Epidermal melanocyte (primary cell): ENCODE measurements around the gene DOLK.

Source experiments
- DNase-seq: peaks from one replicate; pipeline ENCODE4 v3.0.0; 2011; ENCODE audit warnings: low spot score; ENCODE audit not compliant: insufficient read length

DOLK gene

GRCh38 chr9:128906741-128907140 lies 40.7 kb downstream of the DOLK start:
- no peak for DNase-seq

DNA sequence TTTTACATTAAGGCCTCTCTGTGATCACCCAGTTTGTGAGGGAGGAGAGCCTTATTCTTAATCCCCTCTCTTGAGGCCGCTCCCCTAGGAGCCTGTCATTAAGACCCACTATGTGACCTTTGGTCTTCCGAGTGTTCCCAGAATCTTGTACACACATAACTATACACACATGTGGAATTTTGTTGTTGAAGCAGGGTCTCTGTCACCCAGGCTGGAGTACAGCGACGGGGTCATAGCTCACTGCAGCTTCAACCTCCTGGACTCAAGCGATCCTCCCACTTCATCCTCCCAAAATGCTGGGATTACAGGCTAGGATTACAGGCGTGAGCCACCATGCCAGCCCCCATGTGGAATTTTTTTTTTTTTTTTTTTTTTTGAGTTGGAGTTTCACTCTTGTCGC lies 41.4 kb downstream of the DOLK start:
- DNase-seq: no peak

- no peak for DNase-seq
Measured at GRCh38 chr9:128903871-128904620, 43.4 kb downstream of the DOLK start.

DNA sequence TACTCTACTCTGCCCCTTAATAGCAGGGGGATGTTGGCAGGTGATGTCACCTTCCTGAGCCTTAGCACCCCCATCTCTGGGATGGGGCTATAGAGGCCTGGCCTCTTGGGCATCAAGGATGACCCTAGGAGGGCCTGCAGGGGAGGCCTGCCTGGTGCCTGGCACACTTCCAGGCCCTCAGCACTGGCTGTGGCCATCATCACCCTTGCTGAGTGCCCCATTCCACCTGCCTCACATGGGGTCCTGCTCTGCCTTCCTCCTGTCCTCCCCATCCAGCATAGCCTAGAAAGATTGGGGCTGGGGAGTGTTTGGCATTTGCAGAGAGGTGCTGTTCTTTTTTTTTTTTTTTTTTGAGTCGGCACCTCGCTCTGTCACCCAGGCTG lies 44.3 kb downstream of the DOLK start:
- DNase-seq: no peak

DNA sequence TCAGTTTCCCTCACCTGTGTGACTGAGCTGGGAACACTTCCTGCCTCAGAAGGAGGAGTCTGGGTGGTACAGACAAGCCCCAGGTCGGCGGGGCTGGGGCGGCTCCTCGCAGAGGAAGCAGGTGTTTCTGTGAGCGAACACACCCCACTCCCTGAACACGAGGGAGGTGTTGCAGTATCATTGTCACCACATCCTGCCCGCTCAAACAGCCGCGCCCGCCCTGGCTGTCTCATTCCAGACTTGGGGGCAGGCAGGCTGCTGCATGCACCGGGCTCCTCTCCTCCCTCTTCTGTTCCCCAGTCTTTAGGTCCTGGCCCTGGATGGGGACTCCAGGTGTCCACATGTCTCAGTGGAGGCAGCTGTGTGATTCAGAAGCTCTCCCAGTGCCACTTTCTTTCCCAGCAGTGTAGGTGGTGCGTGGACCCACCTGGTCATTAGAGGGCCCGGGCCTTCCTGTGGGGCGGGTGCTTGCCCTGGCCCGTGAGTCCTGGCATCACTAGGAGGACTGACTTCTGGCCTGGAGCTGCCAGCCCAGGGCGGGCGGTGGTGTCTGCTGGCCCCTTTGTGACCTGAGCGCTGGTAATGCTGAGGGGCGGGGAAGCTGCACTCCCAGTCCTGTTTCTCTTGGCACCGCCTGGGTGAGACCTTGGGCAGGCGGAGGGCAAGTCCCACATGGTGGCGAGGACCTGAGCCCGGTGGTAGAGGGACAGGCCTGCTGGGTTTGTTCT lies 44.9 kb downstream of the DOLK start:
- no peak for DNase-seq

DNA sequence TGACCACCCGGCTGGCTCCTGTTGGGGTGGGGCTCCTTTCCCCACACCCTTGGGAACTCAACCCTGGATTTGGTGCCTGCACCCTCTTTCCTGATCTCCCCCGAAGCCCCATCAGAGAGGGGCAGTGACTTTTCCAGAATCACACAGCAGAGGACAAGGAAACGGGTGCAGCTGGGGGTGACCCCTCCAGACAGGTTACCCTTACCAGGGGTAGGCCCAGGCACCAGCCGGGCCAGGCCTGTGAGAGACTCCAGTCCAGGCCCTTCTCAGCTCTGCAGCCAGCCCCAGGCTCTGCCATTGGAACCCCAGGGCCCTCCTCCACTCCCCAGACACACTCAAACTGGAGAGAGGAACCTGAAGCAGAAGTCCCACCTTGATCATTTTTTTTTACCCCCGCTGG lies 45.6 kb downstream of the DOLK start:
- no peak for DNase-seq

DNA sequence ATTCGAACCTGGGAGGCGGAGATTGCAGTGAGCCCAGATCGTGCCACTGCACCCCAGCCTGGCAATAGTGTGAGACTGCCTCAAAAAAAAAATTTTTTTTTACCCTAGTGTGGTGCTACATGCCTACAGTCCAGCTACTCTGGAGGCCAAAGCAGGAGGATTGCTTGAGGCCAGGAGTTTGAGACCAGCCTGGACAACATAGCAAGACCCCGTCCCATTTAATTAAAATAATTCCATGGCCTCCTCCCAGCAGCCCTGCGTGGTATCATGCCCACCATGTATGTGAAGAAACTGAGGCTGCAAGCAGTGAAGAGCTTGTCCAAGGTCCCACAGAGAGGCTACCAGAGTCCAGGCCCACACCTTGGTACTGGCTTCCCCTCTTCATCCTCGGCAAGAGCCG lies 46.0 kb downstream of the DOLK start:
- no peak for DNase-seq

GRCh38 chr9:128899566-128900322 lies 47.7 kb downstream of the DOLK start:
- DNase-seq: no peak

DNA sequence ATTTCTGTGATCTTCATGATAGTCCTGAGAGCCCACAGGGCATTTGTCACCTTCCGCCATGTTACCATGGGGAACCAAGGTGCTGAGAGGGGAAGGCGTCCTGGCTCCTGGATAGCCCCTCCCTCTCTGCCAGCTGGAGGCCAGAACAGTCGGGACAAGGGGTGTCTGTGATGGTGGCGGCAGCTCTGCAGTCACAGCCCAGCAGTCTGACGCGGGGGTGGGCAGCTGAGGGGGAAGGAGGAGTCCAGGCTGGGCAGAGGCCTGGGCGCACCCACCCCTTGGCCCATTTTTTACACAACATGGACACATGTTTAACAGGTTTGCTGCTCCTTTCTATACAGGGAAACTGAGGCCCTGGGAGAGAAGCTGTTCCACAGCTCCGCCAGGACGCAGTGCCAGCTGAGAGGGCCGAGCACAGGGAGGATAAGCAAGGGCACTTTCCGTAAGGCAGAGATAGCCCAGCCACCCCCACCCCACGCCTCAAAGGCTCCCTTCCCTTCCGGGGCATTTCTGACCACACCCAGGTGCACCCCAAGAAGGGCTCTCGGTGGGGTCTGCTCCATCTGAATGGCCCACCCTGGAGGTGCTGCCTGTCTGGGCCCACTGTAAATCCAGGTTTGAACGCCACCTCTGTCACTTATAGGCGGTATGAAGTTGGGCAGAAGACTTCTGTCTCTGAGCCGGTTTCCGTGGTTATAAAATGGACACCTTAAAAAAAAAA lies 48.4 kb downstream of the DOLK start:
- DNase-seq: no peak

- DNase-seq: no peak
Measured at GRCh38 chr9:128898382-128898781, 49.0 kb downstream of the DOLK start.

DNA sequence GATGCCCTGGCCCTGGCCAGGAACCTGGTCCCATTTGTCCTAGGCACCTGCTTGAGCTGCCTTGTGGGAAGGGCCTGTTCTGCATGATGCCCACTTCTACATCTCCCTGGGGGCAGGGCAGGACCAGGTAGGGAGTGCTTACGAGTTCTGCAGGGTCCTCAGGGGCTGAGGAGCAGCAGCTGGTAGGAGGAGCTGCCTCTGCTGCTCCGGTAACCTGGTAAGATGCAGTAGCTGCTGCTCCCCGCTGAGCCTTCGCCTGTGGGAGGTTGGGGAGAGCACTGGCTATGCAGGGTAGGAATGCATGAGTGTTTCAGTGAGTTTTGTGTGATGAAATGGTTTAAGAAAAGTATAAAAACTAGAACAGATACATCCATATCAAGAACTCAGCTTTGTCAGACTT lies 51.8 kb downstream of the DOLK start:
- no peak for DNase-seq
